Adrenal gland (tissue), 12 donors: ENCODE data around the gene ENDOV. TPM values are rescaled to one million over a fixed set of nuclear protein-coding genes. Genes with fewer than 3 reads are reported as not detected.
A peak's percentile ranks its signal among the peaks of the same experiment; 100 is the strongest.

Source experiments
- DNase-seq, 7 donors: peaks; one replicate each; pipeline ENCODE4 v3.0.0-alpha.2; 2019 to 2020
- H3K27ac ChIP-seq, 5 donors: fragments of 200-600 bp; sonication (generic) in 4 of 5; 1 replicate in 3 of 5; 2 replicates in 2 of 5; pipeline versions ENCODE4 v1.5.1 to v1.8.0; 2016 to 2020; ENCODE audit warnings: mild to moderate bottlenecking in 1 of 5
- H3K27me3 ChIP-seq: fragments of 200-600 bp; 2 replicates; pipeline ENCODE4 v1.8.0; 2021
- H3K36me3 ChIP-seq, 2 donors: fragments of 200-600 bp; replicated peaks in 1 of 2; 1 replicate in 1 of 2; 2 replicates in 1 of 2; pipeline versions ENCODE4 v1.5.1 to v1.8.0; 2018 to 2022
- H3K4me1 ChIP-seq, 2 donors: fragments of 200-600 bp; replicated peaks in 1 of 2; 1 replicate in 1 of 2; 2 replicates in 1 of 2; pipeline versions ENCODE4 v1.5.1 to v1.8.0; 2018 to 2021
- H3K4me3 ChIP-seq, 4 donors: fragments of 200-600 bp; sonication (generic) in 3 of 4; one replicate each; pipeline ENCODE4 v1.5.1; 2016 to 2018
- H3K9me3 ChIP-seq, 3 donors: fragments of 200-600 bp; sonication (generic) in 1 of 3; replicated peaks in 1 of 3; 1 replicate in 2 of 3; 2 replicates in 1 of 3; pipeline versions ENCODE4 v1.5.1 to v1.8.0; 2016 to 2021
- CTCF ChIP-seq, 6 experiments: fragments of 450-650 bp in 4 of 6; fragments of 200-600 bp in 2 of 6; sonication (generic) in 1 of 6; IDR thresholded peaks; 1 replicate in 5 of 6; 2 replicates in 1 of 6; pipeline versions ENCODE4 v1.5.1 to v1.8.0; 2016 to 2021; ENCODE audit warnings: antibody characterized with exemption in 6 of 6, mild to moderate bottlenecking in 2 of 6, moderate library complexity in 1 of 6
- POLR2A ChIP-seq, 2 donors: fragments of 450-650 bp; IDR thresholded peaks; one replicate each; pipeline ENCODE4 v1.6.1; 2017; ENCODE audit warnings: antibody characterized with exemption in 2 of 2, mild to moderate bottlenecking in 2 of 2, moderate library complexity in 1 of 2
- WGBS, 4 donors: extraction: QIAGEN DNeasy Blood & Tissue Kit in 2 of 4; methylation state at CpG; one replicate each; pipeline versions ENCODE4 v1.1.5 to v1.1.7; 2013 to 2017; 5-methylcytosine and 5-hydroxymethylcytosine counted together
- intact Hi-C, 2 donors: fragments of 100-400 bp; cut with DNase I; formaldehyde crosslinking; loops; one replicate each; pipeline versions ENCODE4 v1.14.1 to v1.15.0; 2022 to 2023
- polyA plus RNA-seq, 3 donors: library from polyadenylated mRNA; stranded (reverse); fragments of 200-250 nt in 2 of 3; fragments of 350-450 nt in 1 of 3; fragmentation: Illumina TruSeq in 1 of 3; extraction: RNeasy Lipid Tissue Mini Kit (QIAGEN cat#74804) in 1 of 3; gene quantifications; one replicate each; pipeline ENCODE4 v1.2.3, GENCODE V29; 2013 to 2014
- total RNA-seq, 9 donors: library from RNA; depleted of rRNA in 4 of 9; stranded (reverse); fragments of >200 nt in 4 of 9; fragments of 120-200 nt in 1 of 9; fragmentation: NEBNext Ultra II Directional in 1 of 9; extraction: Animal tissue kit (Norgen Biotek cat#: 25700) in 1 of 9; gene quantifications; one replicate each; pipeline versions ENCODE4 v1.1.0 to v1.2.4, GENCODE V29; 2013 to 2023
- donor health status: healthy with polysubstance abuse.
- donor health status: Bipolar disorder and iron deficiency.
- donor health status: DM: yes; HTN: yes; CAD: no.
- donor health status: DM: no; HTN: no; CAD: no.
- donor health status: DM: no; HTN: no; CAD: no.
- donor health status: DM: yes; HTN: yes; CAD: no.

ENDOV gene
- total and polyA plus RNA-seq, 12 donors: 7.1 to 31.9 (median 18.3) TPM

GRCh38 chr17:80382956-80383355 lies 32.0 kb upstream of the ENDOV start:
- Histone ChIP-seq H3K4me3 (no peak overlapping the region), H3K27me3 (no peaks in the 10 kb centered on the region), H3K27ac (no peak overlapping the region), H3K36me3 (peaks cover 0 to 100% of the 10 kb centered on the region in 2 donors), H3K9me3 (no peaks in the 10 kb centered on the region), H3K4me1 (no peaks in the 10 kb centered on the region)
- no peak for DNase-seq
- TF ChIP-seq CTCF (IDR thresholded peaks at IDR 0.05) (no peak), POLR2A (IDR thresholded peaks at IDR 0.05) (no peak)
- WGBS, 4 donors: 87 to 90% (median 89%) methylated on average over 8 of the region's 8 CpGs
- intact Hi-C loops: loop anchor here (10.0 kb wide), 2 partner anchors 238 to 248 kb away; partner anchors contain the start of gene EIF4A3 (in 1 of the 2)

- DNase-seq: peak in 1 of 7 donors; percentile 48
- TF ChIP-seq POLR2A (IDR thresholded peaks at IDR 0.05): no peak
- TF ChIP-seq CTCF (IDR thresholded peaks at IDR 0.05): no peak
- Histone ChIP-seq H3K27me3 (no peaks in the 10 kb centered on the region), H3K4me1 (no peaks in the 10 kb centered on the region), H3K27ac (peak overlapping the region in 1 of 5 donors; percentile 26), H3K4me3 (no peak overlapping the region), H3K36me3 (peaks cover 0 to 100% of the 10 kb centered on the region in 2 donors), H3K9me3 (no peaks in the 10 kb centered on the region)
- WGBS, 4 donors: 76 to 82% (median 79%) methylated on average over 24 of the region's 24 CpGs
- intact Hi-C loops: loop anchor here (10.0 kb wide), 2 partner anchors 240 to 250 kb away; partner anchors contain the start of gene EIF4A3 (in 1 of the 2)
Observed at GRCh38 chr17:80384078-80384960, 30.6 kb upstream of the ENDOV start.

GRCh38 chr17:80385046-80385445 lies 29.9 kb upstream of the ENDOV start:
- Histone ChIP-seq H3K9me3 (no peaks in the 10 kb centered on the region), H3K27me3 (no peaks in the 10 kb centered on the region), H3K27ac (no peak overlapping the region), H3K36me3 (peaks cover 0 to 100% of the 10 kb centered on the region in 2 donors), H3K4me3 (no peak overlapping the region), H3K4me1 (peaks cover 0 to 3% of the 10 kb centered on the region in 2 donors)
- 87 to 95% (median 93%) methylated on average over 9 of the region's 9 CpGs for WGBS, 4 donors
- intact Hi-C loops: loop anchor here (10.0 kb wide), 2 partner anchors 240 to 250 kb away; partner anchors contain the start of gene EIF4A3 (in 1 of the 2)
- TF ChIP-seq POLR2A (IDR thresholded peaks at IDR 0.05): no peak
- no peak for TF ChIP-seq CTCF (IDR thresholded peaks at IDR 0.05)
- DNase-seq: peak in 1 of 7 donors; percentile 49

- no peak for DNase-seq
- H3K4me3 ChIP-seq: no peak overlapping the region
- TF ChIP-seq CTCF (IDR thresholded peaks at IDR 0.05): no peak
- no peak for TF ChIP-seq POLR2A (IDR thresholded peaks at IDR 0.05)
- no peaks in the 10 kb centered on the region for H3K9me3 ChIP-seq
- WGBS, 4 donors: 89 to 94% (median 92%) methylated on average over 12 to 14 of the region's 14 CpGs
- H3K27ac ChIP-seq: no peak overlapping the region
- intact Hi-C loops: loop anchor here (10.0 kb wide), 2 partner anchors 242 to 252 kb away; partner anchors contain the start of gene EIF4A3 (in 1 of the 2)
- H3K4me1 ChIP-seq: peaks cover 0 to 3% of the 10 kb centered on the region in 2 donors
- H3K27me3 ChIP-seq: no peaks in the 10 kb centered on the region
- peaks cover 0 to 100% of the 10 kb centered on the region in 2 donors for H3K36me3 ChIP-seq
Observed at GRCh38 chr17:80386341-80386740, 28.6 kb upstream of the ENDOV start.
